OCI-M2 (cell line): ENCODE results near the gene PRTN3.

Experiments
- DNase-seq: peaks from one replicate; lab custom pipeline; 2025; ENCODE audit not compliant: unreplicated experiment; lab: John Stamatoyannopoulos, UW

Gene PRTN3

GRCh38 chr19:896999-897398, 56.2 kb downstream of the PRTN3 start:
- DNase-seq = no peak

- DNase-seq = no peak
Observed at GRCh38 chr19:897442-898039, 56.7 kb downstream of the PRTN3 start.
